IMR-90 (cell line): ENCODE measurements around the gene MGRN1. TPM values are rescaled to one million over a fixed set of nuclear protein-coding genes. Genes with fewer than 3 reads are reported as not detected.

Source experiments
- ATAC-seq: fragments of 200-7000 bp; cut with Tn5 transposase; 2 replicates; pipeline ENCODE4 v1.9.1; 2020; ENCODE audit warnings: low read depth, mild to moderate bottlenecking, moderate library complexity
- BruUV-seq: library from RNA; stranded (reverse); fragments of 400-500 nt; replicated peaks from 2 replicates; lab custom pipeline; 2021; lab: Mats Ljungman, UMichigan
- CTCF ChIA-PET: fragments of 300-600 bp; formaldehyde crosslinking; extraction: SDS; loops from one replicate; lab custom pipeline; 2021; ENCODE audit warnings: antibody characterized with exemption; lab: Yijun Ruan, JAX
- POLR2A ChIA-PET: fragments of 300-600 bp; sonication (Branson Sonifier 250); formaldehyde crosslinking; loops from one replicate; lab custom pipeline; 2022; ENCODE audit warnings: antibody characterized with exemption; ENCODE audit not compliant: unreplicated experiment; lab: Charles Lee
- DNase-seq: peaks from one replicate; pipeline ENCODE4 v3.0.0; 2013
- H2AFZ ChIP-seq: replicated peaks from 2 replicates; pipeline ENCODE3; 2013; ENCODE audit warnings: low read length, mild to moderate bottlenecking; ENCODE audit not compliant: poor library complexity
- H2AK5ac ChIP-seq: 2 replicates; pipeline ENCODE4 v1.6.1; 2013; ENCODE audit warnings: low read depth, low read length, inconsistent platforms
- H2AK9ac ChIP-seq: replicated peaks from 2 replicates; pipeline ENCODE3; 2013; ENCODE audit warnings: mild to moderate bottlenecking, low read depth, low read length, moderate library complexity; ENCODE audit not compliant: poor library complexity
- H2BK120ac ChIP-seq: 2 replicates; pipeline ENCODE4 v1.6.1; 2013; ENCODE audit warnings: low read depth, low read length, inconsistent platforms
- H2BK15ac ChIP-seq: 3 replicates; pipeline ENCODE4 v1.6.1; 2013; ENCODE audit warnings: low read depth, low read length, inconsistent platforms
- H2BK20ac ChIP-seq: 2 replicates; pipeline ENCODE4 v1.6.1; 2013; ENCODE audit warnings: low read depth, mild to moderate bottlenecking, inconsistent platforms, low read length, moderate library complexity
- H2BK5ac ChIP-seq: 2 replicates; pipeline ENCODE4 v1.6.1; 2013; ENCODE audit warnings: mild to moderate bottlenecking, low read depth, low read length, inconsistent platforms; ENCODE audit not compliant: poor library complexity, severe bottlenecking
- H3K14ac ChIP-seq: replicated peaks from 2 replicates; pipeline ENCODE4 v1.6.1; 2013; ENCODE audit warnings: low read depth, low read length, inconsistent platforms
- H3K18ac ChIP-seq: 2 replicates; pipeline ENCODE4 v1.6.1; 2013; ENCODE audit warnings: low read depth, low read length, control low read depth
- H3K23ac ChIP-seq: 2 replicates; pipeline ENCODE4 v1.6.1; 2013; ENCODE audit warnings: low read depth, low read length, inconsistent platforms
- H3K27ac ChIP-seq: 2 replicates; pipeline ENCODE4 v1.5.1; 2013; ENCODE audit warnings: mild to moderate bottlenecking, control low read depth, low read length; ENCODE audit not compliant: insufficient read depth
- H3K27me3 ChIP-seq: 2 replicates; pipeline ENCODE4 v1.6.1; 2013; ENCODE audit warnings: low read length; ENCODE audit not compliant: control insufficient read depth, insufficient read depth
- H3K36me3 ChIP-seq: 2 replicates; pipeline ENCODE4 v1.6.1; 2013; ENCODE audit warnings: low read length, mixed read lengths; ENCODE audit not compliant: control insufficient read depth, insufficient read depth
- H3K4ac ChIP-seq: 2 replicates; pipeline ENCODE4 v1.6.1; 2013; ENCODE audit warnings: low read depth, low read length, inconsistent platforms
- H3K4me1 ChIP-seq: 2 replicates; pipeline ENCODE4 v1.6.1; 2013; ENCODE audit warnings: low read length, mixed read lengths; ENCODE audit not compliant: control insufficient read depth, insufficient read depth
- H3K4me2 ChIP-seq: 2 replicates; pipeline ENCODE4 v1.6.1; 2013; ENCODE audit warnings: low read depth, mild to moderate bottlenecking, control low read depth, low read length, moderate library complexity
- H3K4me3 ChIP-seq: 2 replicates; pipeline ENCODE4 v1.5.1; 2013; ENCODE audit warnings: low read depth, mild to moderate bottlenecking, control low read depth, low read length, moderate library complexity; ENCODE audit not compliant: insufficient read depth
- H3K56ac ChIP-seq: 2 replicates; pipeline ENCODE4 v1.6.1; 2013; ENCODE audit warnings: low read length, inconsistent platforms; ENCODE audit not compliant: insufficient read depth; ENCODE audit errors: extremely low read depth
- H3K79me1 ChIP-seq, 2 experiments: 2 replicates each; pipeline ENCODE4 v1.6.1; 2013; ENCODE audit warnings: low read length in 2 of 2, inconsistent platforms in 1 of 2, low read depth in 1 of 2
- H3K9ac ChIP-seq: 2 replicates; pipeline ENCODE4 v1.6.1; 2013; ENCODE audit warnings: low read depth, low read length, control low read depth
- H3K9me1 ChIP-seq: 2 replicates; pipeline ENCODE4 v1.6.1; 2013; ENCODE audit warnings: low read length, inconsistent platforms; ENCODE audit not compliant: insufficient read depth
- H3K9me3 ChIP-seq: 2 replicates; pipeline ENCODE4 v1.6.1; 2013; ENCODE audit warnings: low read length; ENCODE audit not compliant: control insufficient read depth, insufficient read depth
- H4K20me1 ChIP-seq: 2 replicates; pipeline ENCODE4 v1.6.1; 2013; ENCODE audit warnings: low read length, inconsistent platforms; ENCODE audit not compliant: insufficient read depth
- H4K5ac ChIP-seq: 2 replicates; pipeline ENCODE4 v1.6.1; 2013; ENCODE audit warnings: mild to moderate bottlenecking, low read depth, low read length, control low read depth
- H4K8ac ChIP-seq, 2 experiments: 2 replicates each; pipeline ENCODE4 v1.6.1; 2013; ENCODE audit warnings: low read depth in 2 of 2, low read length in 2 of 2, control low read depth in 1 of 2, inconsistent platforms in 1 of 2
- H4K91ac ChIP-seq: 2 replicates; pipeline ENCODE4 v1.6.1; 2013; ENCODE audit warnings: low read depth, low read length, inconsistent platforms; ENCODE audit not compliant: insufficient read depth
- BHLHE40 ChIP-seq: fragments of 150-350 bp; IDR thresholded peaks from 2 replicates; pipeline ENCODE4 v1.6.1; 2016; ENCODE audit warnings: mild to moderate bottlenecking, low read depth, low read length
- CEBPB ChIP-seq: IDR thresholded peaks from 2 replicates; pipeline ENCODE4 v1.6.1; 2012; ENCODE audit warnings: low read depth, low read length, improper control_type of control experiment
- CTCF ChIP-seq: conservative IDR thresholded peaks from 2 replicates; pipeline ENCODE4 v1.5.1; 2012; ENCODE audit warnings: mild to moderate bottlenecking, low read depth, low read length, improper control_type of control experiment
- FOS ChIP-seq: fragments of 150-350 bp; IDR thresholded peaks from 2 replicates; pipeline ENCODE4 v1.6.1; 2016; ENCODE audit warnings: low read depth, low read length
- MAFK ChIP-seq: IDR thresholded peaks from 2 replicates; pipeline ENCODE4 v1.6.1; 2012; ENCODE audit warnings: low read depth, low read length, improper control_type of control experiment
- MAZ ChIP-seq: IDR thresholded peaks from 2 replicates; pipeline ENCODE4 v1.6.1; 2012; ENCODE audit warnings: low read depth, mild to moderate bottlenecking, low read length, improper control_type of control experiment, moderate library complexity, borderline replicate concordance
- MXI1 ChIP-seq: IDR thresholded peaks from 2 replicates; pipeline ENCODE4 v1.6.1; 2012; ENCODE audit warnings: low read depth, mild to moderate bottlenecking, low read length, moderate library complexity, borderline replicate concordance
- RFX5 ChIP-seq: IDR thresholded peaks from 2 replicates; pipeline ENCODE4 v1.8.0; 2012; ENCODE audit warnings: low read depth, mild to moderate bottlenecking, low read length, moderate library complexity
- WGBS, 2 experiments: methylation state at CpG; one replicate each; pipeline versions ENCODE4 v1.1.5 to v1.1.7; 2013; ENCODE audit warnings: missing lambda C conversion rate in 2 of 2; ENCODE audit not compliant: insufficient read length in 1 of 2; ENCODE audit errors: extremely low coverage in 2 of 2; 5-methylcytosine and 5-hydroxymethylcytosine counted together
- dilution Hi-C: fragments of 300-500 bp; cut with HindIII; formaldehyde crosslinking; loops from one replicate; pipeline ENCODE4 v1.14.3; 2018; ENCODE audit warnings: low sequenced_read_pairs; ENCODE audit not compliant: unreplicated experiment
- in situ Hi-C: fragments of 300-500 bp; cut with MboI; formaldehyde crosslinking; loops from 3 replicates; pipeline ENCODE4 v1.14.3; 2019; ENCODE audit warnings: low sequenced_read_pairs, inconsistent platforms, mixed read lengths
- intact Hi-C: fragments of 100-400 bp; cut with micrococcal nuclease; formaldehyde crosslinking; loops from 2 replicates; pipeline ENCODE4 v1.10.0; 2022
- polyA plus RNA-seq, 3 experiments: library from polyadenylated mRNA; depleted of rRNA; stranded (reverse); fragments of >200 nt; gene quantifications; 2 replicates each; pipeline ENCODE4 v1.2.3, GENCODE V29; 2012; ENCODE audit warnings: low replicate concordance in 1 of 3
- total RNA-seq: library from RNA; depleted of rRNA; stranded (reverse); fragments of >200 nt; gene quantifications from 2 replicates; pipeline ENCODE4 v1.2.3, GENCODE V29; 2012

Gene MGRN1
- total and polyA plus RNA-seq, 2 of the 4 experiments (the other 2 are of a cell fraction) = 11.7 to 32.7 TPM

GRCh38 chr16:4689091-4689671, 64.6 kb downstream of the MGRN1 start:
- WGBS, 2 experiments = 92% methylated on average over 15 of the region's 21 CpGs; no CpG with 5 or more reads in 1 of the 2 experiments
- no peak overlapping the region for H3K56ac ChIP-seq
- H3K18ac ChIP-seq = no peak overlapping the region
- H3K23ac ChIP-seq = no peak overlapping the region
- BruUV-seq = no TSS peak
- H3K4me3 ChIP-seq = no peak overlapping the region
- no peaks in the 10 kb centered on the region; the same call in 1 of the 2 replicates for H4K20me1 ChIP-seq
- no peak overlapping the region for H3K27ac ChIP-seq
- no peak overlapping the region for H4K91ac ChIP-seq
- H3K4me2 ChIP-seq = no peak overlapping the region
- no peak overlapping the region for H2AFZ ChIP-seq
- POLR2A ChIA-PET = no interaction called here
- no peak overlapping the region for H2AK5ac ChIP-seq
- in situ Hi-C loops (no loop called here), dilution Hi-C loops (no loop called here), intact Hi-C loops (no loop called here)
- H3K9me1 ChIP-seq = peaks cover 5% of the 10 kb centered on the region; the same call in 1 of the 2 replicates
- H3K79me1 ChIP-seq = peaks cover 0 to 8% of the 10 kb centered on the region in 2 experiments; a peak in 2 of 4 replicates
- H2AK9ac ChIP-seq = no peak overlapping the region
- ATAC-seq (no peak), DNase-seq (no peak)
- no peak overlapping the region for H2BK5ac ChIP-seq
- no peaks in the 10 kb centered on the region for H3K9me3 ChIP-seq
- H3K9ac ChIP-seq = no peak overlapping the region
- H2BK120ac ChIP-seq = no peak overlapping the region
- H3K36me3 ChIP-seq = peaks cover 36% of the 10 kb centered on the region
- peaks cover 2% of the 10 kb centered on the region; the same call in 1 of the 2 replicates for H3K4me1 ChIP-seq
- TF ChIP-seq MXI1 (no peak), MAZ (no peak), FOS (no peak), CEBPB (no peak), CTCF (no peak), BHLHE40 (no peak), MAFK (no peak), RFX5 (no peak)
- no peaks in the 10 kb centered on the region for H3K27me3 ChIP-seq
- H2BK15ac ChIP-seq = no peak overlapping the region
- H2BK20ac ChIP-seq = no peak overlapping the region
- H3K4ac ChIP-seq = no peak overlapping the region
- H3K14ac ChIP-seq = no peak overlapping the region
- H4K8ac ChIP-seq = no peak overlapping the region
- H4K5ac ChIP-seq = no peak overlapping the region
- CTCF ChIA-PET = no interaction called here
